BLaER1 treated with 17β-estradiol and CSF1 and Interleukin-3, amounts not matched to agents 10 nM and 100 nM (cell line): ENCODE measurements around the gene DHX29.
A peak's percentile ranks its signal among the peaks of the same experiment; 100 is the strongest.

ENCODE experiments used
- H3K27ac ChIP-seq, 11 experiments: shearing (Covaris generic); formaldehyde crosslinking; 2 replicates each; pipeline ENCODE4 v1.8.1; 2022
- H3K27me3 ChIP-seq, 11 experiments: shearing (Covaris generic); formaldehyde crosslinking; 2 replicates each; pipeline ENCODE4 v1.8.1; 2022
- H3K36me3 ChIP-seq, 11 experiments: shearing (Covaris generic); formaldehyde crosslinking; 2 replicates each; pipeline ENCODE4 v1.8.1; 2022
- H3K4me1 ChIP-seq, 10 experiments: shearing (Covaris generic); formaldehyde crosslinking; 2 replicates each; pipeline ENCODE4 v1.8.1; 2022
- H3K4me2 ChIP-seq, 11 experiments: shearing (Covaris generic); formaldehyde crosslinking; 2 replicates each; pipeline ENCODE4 v1.8.1; 2022
- H3K4me3 ChIP-seq, 10 experiments: shearing (Covaris generic); formaldehyde crosslinking; 2 replicates each; pipeline ENCODE4 v1.8.1; 2022
- H3K9ac ChIP-seq, 11 experiments: shearing (Covaris generic); formaldehyde crosslinking; 2 replicates each; pipeline ENCODE4 v1.8.1; 2022
- H3K9me3 ChIP-seq, 11 experiments: shearing (Covaris generic); formaldehyde crosslinking; replicated peaks in 1 of 11; 2 replicates each; pipeline ENCODE4 v1.8.1; 2022
- H4K20me1 ChIP-seq, 11 experiments: shearing (Covaris generic); formaldehyde crosslinking; 2 replicates each; pipeline ENCODE4 v1.8.1; 2022
- Cebpa-rat ChIP-seq, 11 experiments: shearing (Covaris generic); IDR thresholded peaks; 2 replicates each; pipeline ENCODE4 v1.8.1; 2022

DHX29 gene

DNA sequence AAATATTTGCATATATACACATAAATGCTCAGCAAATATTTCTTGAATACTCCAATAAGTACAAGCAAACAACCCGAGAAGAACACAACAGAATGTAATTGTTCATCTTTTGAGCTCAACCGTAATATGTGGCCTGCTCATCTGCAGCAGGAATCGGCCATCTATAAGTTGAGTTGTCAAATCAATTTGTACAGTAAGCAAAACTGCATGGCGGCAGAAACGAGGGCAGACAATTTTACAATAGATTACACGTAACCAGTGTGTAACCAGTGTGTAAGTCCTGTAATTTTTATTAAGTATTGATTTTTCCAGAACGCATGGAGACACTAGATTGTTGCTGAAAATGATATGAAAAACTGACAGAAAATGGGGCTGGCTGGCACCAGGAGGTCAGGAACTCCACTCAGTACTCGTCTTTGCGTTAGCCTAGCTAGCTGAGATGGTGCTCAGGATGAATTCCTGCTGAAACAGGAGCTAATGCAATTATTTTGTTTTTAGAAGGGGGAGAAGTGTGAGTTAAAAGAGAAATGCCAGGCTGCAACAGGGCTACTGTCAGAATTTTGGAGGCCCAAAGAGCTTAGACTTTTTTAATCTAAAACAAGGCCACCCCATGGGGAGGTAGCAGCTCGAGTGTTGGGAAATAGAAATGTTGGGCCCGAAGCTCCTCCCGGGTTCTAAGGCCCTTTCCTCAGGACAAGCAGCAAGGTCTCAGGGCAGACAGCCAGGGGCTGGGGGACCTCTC is 682 bp downstream of the DHX29 start:
- H3K36me3 ChIP-seq: peaks cover 8 to 42% (median 26%) of the 10 kb centered on the region in 11 experiments; a peak in 20 of 22 replicates
- H3K9me3 ChIP-seq: peaks cover 0 to 15% (median 0%) of the 10 kb centered on the region in 11 experiments; a peak in 9 of 22 replicates
- peaks cover 46 to 70% (median 61%) of the 10 kb centered on the region in 10 experiments for H3K4me1 ChIP-seq
- TF ChIP-seq Cebpa-rat (IDR thresholded peaks at IDR 0.05): no peak
- no peaks in the 10 kb centered on the region for H3K27me3 ChIP-seq
- peak overlapping the region; percentile 72 to 96 (median 84) for H3K4me3 ChIP-seq
- H4K20me1 ChIP-seq: peaks cover 8 to 70% (median 47%) of the 10 kb centered on the region in 11 experiments; a peak in 16 of 22 replicates
- H3K4me2 ChIP-seq: peak overlapping the region; percentile 80 to 97 (median 89)
- peak overlapping the region; percentile 90 to 99 (median 95) for H3K27ac ChIP-seq
- H3K9ac ChIP-seq: peak overlapping the region; percentile 91 to 98 (median 95)

DNA sequence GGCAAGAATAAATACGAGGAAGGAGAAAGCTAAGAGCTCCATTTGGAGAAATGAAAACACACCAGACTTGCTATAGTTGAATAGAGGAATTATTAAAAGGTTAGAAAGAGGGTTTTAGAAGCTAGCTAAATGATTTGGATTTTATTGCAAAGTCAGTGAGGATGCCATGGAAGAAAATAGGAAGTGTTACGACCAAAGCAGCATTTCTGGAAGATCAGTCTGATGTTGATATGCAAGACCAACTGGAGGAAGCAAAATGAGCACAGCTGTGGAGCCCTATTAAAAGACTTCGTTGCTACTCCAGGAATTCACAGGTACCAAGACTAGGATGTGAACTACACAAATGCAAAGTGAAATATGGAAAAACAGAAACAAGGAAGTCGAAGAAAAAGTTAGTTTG is 2.1 kb downstream of the DHX29 start:
- H3K9me3 ChIP-seq: peaks cover 7 to 29% (median 12%) of the 10 kb centered on the region in 11 experiments
- peaks cover 19 to 42% (median 27%) of the 10 kb centered on the region in 11 experiments for H3K36me3 ChIP-seq
- H3K27ac ChIP-seq: peak overlapping the region in 1 of 11 experiments; percentile 92; a peak in 1 of 22 replicates
- H3K4me1 ChIP-seq: peaks cover 40 to 58% (median 53%) of the 10 kb centered on the region in 10 experiments
- peak overlapping the region in 10 of 11 experiments; percentile 8 to 98 (median 94); a peak in 15 of 22 replicates for H3K9ac ChIP-seq
- peak overlapping the region in 8 of 10 experiments; percentile 21 to 96 (median 78); a peak in 12 of 20 replicates for H3K4me3 ChIP-seq
- peaks cover 3 to 62% (median 34%) of the 10 kb centered on the region in 11 experiments; a peak in 14 of 22 replicates for H4K20me1 ChIP-seq
- TF ChIP-seq Cebpa-rat (IDR thresholded peaks at IDR 0.05): no peak
- peak overlapping the region; percentile 80 to 97 (median 89) for H3K4me2 ChIP-seq
- H3K27me3 ChIP-seq: no peaks in the 10 kb centered on the region

- TF ChIP-seq Cebpa-rat (IDR thresholded peaks at IDR 0.05): no peak
- Histone ChIP-seq H3K4me1 (peaks cover 32 to 50% (median 45%) of the 10 kb centered on the region in 10 experiments), H3K9ac (no peak overlapping the region)
Observed at GRCh38 chr5:55304584-55304983, 2.9 kb downstream of the DHX29 start.

GRCh38 chr5:55303238-55303690 is 4.2 kb downstream of the DHX29 start:
- Histone ChIP-seq H3K27ac (peak overlapping the region in 8 of 11 experiments; percentile 12 to 74 (median 55); a peak in 12 of 22 replicates), H3K36me3 (peaks cover 33 to 54% (median 37%) of the 10 kb centered on the region in 11 experiments), H3K9ac (peak overlapping the region in 4 of 11 experiments; percentile 40 to 63 (median 48); a peak in 6 of 22 replicates), H3K9me3 (peaks cover 7 to 43% (median 16%) of the 10 kb centered on the region in 11 experiments), H4K20me1 (peaks cover 0 to 50% (median 21%) of the 10 kb centered on the region in 11 experiments; a peak in 8 of 22 replicates), H3K4me1 (peaks cover 23 to 40% (median 36%) of the 10 kb centered on the region in 10 experiments), H3K4me2 (peak overlapping the region in 8 of 11 experiments; percentile 12 to 97 (median 56); a peak in 14 of 22 replicates), H3K27me3 (no peaks in the 10 kb centered on the region), H3K4me3 (no peak overlapping the region)
- no peak for TF ChIP-seq Cebpa-rat (IDR thresholded peaks at IDR 0.05)

More at GRCh38 chr5:55304584-55304983, 2.9 kb downstream of the DHX29 start:
- Histone ChIP-seq H3K27me3 (no peaks in the 10 kb centered on the region), H4K20me1 (peaks cover 0 to 59% (median 27%) of the 10 kb centered on the region in 11 experiments; a peak in 12 of 22 replicates), H3K36me3 (peaks cover 24 to 44% (median 30%) of the 10 kb centered on the region in 11 experiments), H3K4me3 (no peak overlapping the region), H3K27ac (no peak overlapping the region), H3K9me3 (peaks cover 7 to 37% (median 16%) of the 10 kb centered on the region in 11 experiments), H3K4me2 (peak overlapping the region in 8 of 11 experiments; percentile 22 to 97 (median 88); a peak in 10 of 22 replicates)

- Histone ChIP-seq H3K36me3 (peaks cover 51 to 77% (median 58%) of the 10 kb centered on the region in 11 experiments), H3K9ac (no peak overlapping the region), H4K20me1 (peaks cover 0 to 40% (median 11%) of the 10 kb centered on the region in 11 experiments; a peak in 8 of 22 replicates), H3K27ac (no peak overlapping the region), H3K4me1 (peaks cover 14 to 31% (median 27%) of the 10 kb centered on the region in 10 experiments), H3K4me2 (no peak overlapping the region), H3K4me3 (no peak overlapping the region), H3K9me3 (peaks cover 7 to 43% (median 16%) of the 10 kb centered on the region in 11 experiments), H3K27me3 (no peaks in the 10 kb centered on the region)
- no peak for TF ChIP-seq Cebpa-rat (IDR thresholded peaks at IDR 0.05)
Observed at GRCh38 chr5:55300890-55301289, 6.6 kb downstream of the DHX29 start.

DNA sequence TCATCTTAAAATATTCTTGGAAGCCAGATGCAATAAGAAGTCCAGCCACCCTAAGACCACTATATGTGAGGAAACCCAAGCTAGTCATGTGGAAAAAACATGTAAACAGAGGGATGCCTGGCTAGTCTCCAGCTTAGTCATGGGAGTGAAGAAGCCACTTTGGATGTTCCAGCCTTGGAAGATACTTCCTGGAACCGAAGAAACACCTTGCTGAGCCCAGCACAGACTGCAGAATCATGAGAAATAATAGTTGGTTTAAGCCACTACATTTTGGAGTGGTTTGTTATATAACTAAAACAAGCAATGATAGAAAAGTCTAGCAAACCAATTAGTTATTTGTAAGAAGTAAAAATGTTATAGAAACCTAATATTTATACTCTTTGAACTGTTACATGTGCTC is 12.6 kb downstream of the DHX29 start:
- Histone ChIP-seq H3K27me3 (no peaks in the 10 kb centered on the region), H3K36me3 (peaks cover 83 to 99% (median 93%) of the 10 kb centered on the region in 11 experiments), H3K4me1 (no peaks in the 10 kb centered on the region), H3K27ac (no peak overlapping the region), H3K9ac (no peak overlapping the region), H3K4me3 (no peak overlapping the region), H3K4me2 (no peak overlapping the region), H4K20me1 (peaks cover 0 to 6% (median 0%) of the 10 kb centered on the region in 11 experiments; a peak in 3 of 22 replicates), H3K9me3 (peaks cover 0 to 23% (median 7%) of the 10 kb centered on the region in 11 experiments; a peak in 11 of 22 replicates)
- TF ChIP-seq Cebpa-rat (IDR thresholded peaks at IDR 0.05): no peak

- H3K9ac ChIP-seq: no peak overlapping the region
- no peak for TF ChIP-seq Cebpa-rat (IDR thresholded peaks at IDR 0.05)
- no peak overlapping the region for H3K4me3 ChIP-seq
- H3K4me1 ChIP-seq: no peaks in the 10 kb centered on the region
- H3K27ac ChIP-seq: no peak overlapping the region
- peaks cover 92 to 100% (median 96%) of the 10 kb centered on the region in 11 experiments for H3K36me3 ChIP-seq
- H3K4me2 ChIP-seq: no peak overlapping the region
- peaks cover 0 to 14% (median 5%) of the 10 kb centered on the region in 11 experiments; a peak in 10 of 22 replicates for H3K9me3 ChIP-seq
- no peaks in the 10 kb centered on the region for H4K20me1 ChIP-seq
- no peaks in the 10 kb centered on the region for H3K27me3 ChIP-seq
Observed at GRCh38 chr5:55290991-55291390, 16.5 kb downstream of the DHX29 start.

DNA sequence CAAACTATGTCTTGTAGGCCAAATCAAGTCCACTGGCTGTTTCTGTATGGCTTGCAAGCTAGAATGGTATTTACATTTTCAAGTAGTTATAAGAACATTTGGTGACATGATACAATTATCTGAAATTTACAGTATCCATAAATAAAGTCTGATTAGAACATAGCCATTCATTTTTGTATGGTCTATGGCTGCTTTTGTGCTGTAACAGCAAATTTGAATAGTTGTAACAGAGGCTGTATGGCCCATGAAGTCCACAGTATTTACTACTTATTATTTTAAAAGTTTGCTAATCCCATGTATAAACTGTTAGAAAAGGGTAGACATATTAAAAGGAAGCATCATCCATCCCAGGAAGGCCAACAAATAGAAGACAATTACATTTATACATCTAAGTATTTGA is 17.7 kb downstream of the DHX29 start:
- no peak overlapping the region for H3K9ac ChIP-seq
- H3K4me3 ChIP-seq: no peak overlapping the region
- no peak overlapping the region for H3K4me2 ChIP-seq
- H3K27ac ChIP-seq: no peak overlapping the region
- H3K36me3 ChIP-seq: peaks cover 92 to 100% (median 96%) of the 10 kb centered on the region in 11 experiments
- peaks cover 0 to 2% (median 0%) of the 10 kb centered on the region in 11 experiments; a peak in 6 of 22 replicates for H3K9me3 ChIP-seq
- no peaks in the 10 kb centered on the region for H3K4me1 ChIP-seq
- TF ChIP-seq Cebpa-rat (IDR thresholded peaks at IDR 0.05): no peak
- no peaks in the 10 kb centered on the region for H4K20me1 ChIP-seq
- H3K27me3 ChIP-seq: no peaks in the 10 kb centered on the region
